ENCODE results near the gene ANTXR1.

ANTXR1 gene

GRCh38 chr2:69131983-69132675, 119.2 kb downstream of the ANTXR1 start:
- DNase-seq (ENCODE audit: low read depth in 2 of 3, low spot score in 1 of 3), result no peak

GRCh38 chr2:69132960-69133590, 120.1 kb downstream of the ANTXR1 start:
- no peak for DNase-seq (ENCODE audit: low read depth in 2 of 3, low spot score in 1 of 3)

GRCh38 chr2:69133898-69134297, 120.9 kb downstream of the ANTXR1 start:
- DNase-seq (ENCODE audit: low read depth in 2 of 3, low spot score in 1 of 3), result no peak

GRCh38 chr2:69134306-69134945, 121.4 kb downstream of the ANTXR1 start:
- DNase-seq (ENCODE audit: low read depth in 2 of 3, low spot score in 1 of 3), result no peak

- DNase-seq (ENCODE audit: low read depth in 2 of 3, low spot score in 1 of 3), result no peak
These were observed 125.3 kb downstream of the ANTXR1 start for GRCh38 chr2:69138247-69138772.

- DNase-seq (ENCODE audit: low read depth in 2 of 3, low spot score in 1 of 3), result no peak
These were observed 125.9 kb downstream of the ANTXR1 start for GRCh38 chr2:69138793-69139459.

- no peak for DNase-seq (ENCODE audit: low read depth in 2 of 3, low spot score in 1 of 3)
These were observed 127.0 kb downstream of the ANTXR1 start for GRCh38 chr2:69139778-69140670.

- DNase-seq (ENCODE audit: low read depth in 2 of 3, low spot score in 1 of 3), result no peak
These were observed 128.1 kb downstream of the ANTXR1 start for GRCh38 chr2:69141061-69141460.

GRCh38 chr2:69143748-69144360, 130.9 kb downstream of the ANTXR1 start:
- no peak for DNase-seq (ENCODE audit: low read depth in 2 of 3, low spot score in 1 of 3)

- DNase-seq (ENCODE audit: low read depth in 2 of 3, low spot score in 1 of 3), result no peak
These were observed 132.2 kb downstream of the ANTXR1 start for GRCh38 chr2:69145204-69145603.

GRCh38 chr2:69147841-69148533, 135.0 kb downstream of the ANTXR1 start:
- DNase-seq (ENCODE audit: low read depth in 2 of 3, low spot score in 1 of 3), result no peak

- no peak for DNase-seq (ENCODE audit: low read depth in 2 of 3, low spot score in 1 of 3)
These were observed 136.7 kb downstream of the ANTXR1 start for GRCh38 chr2:69149631-69150215.

- DNase-seq (ENCODE audit: low read depth in 2 of 3, low spot score in 1 of 3), result no peak
These were observed 139.0 kb downstream of the ANTXR1 start for GRCh38 chr2:69151931-69152330.

- no peak for DNase-seq (ENCODE audit: low read depth in 2 of 3, low spot score in 1 of 3)
These were observed 140.0 kb downstream of the ANTXR1 start for GRCh38 chr2:69152847-69153583.

GRCh38 chr2:69154106-69154505, 141.1 kb downstream of the ANTXR1 start:
- no peak for DNase-seq (ENCODE audit: low read depth in 2 of 3, low spot score in 1 of 3)

- no peak for DNase-seq (ENCODE audit: low read depth in 2 of 3, low spot score in 1 of 3)
These were observed 143.6 kb downstream of the ANTXR1 start for GRCh38 chr2:69156624-69157023.

GRCh38 chr2:69157441-69157840, 144.5 kb downstream of the ANTXR1 start:
- no peak for DNase-seq (ENCODE audit: low read depth in 2 of 3, low spot score in 1 of 3)

GRCh38 chr2:69159986-69160385, 147.0 kb downstream of the ANTXR1 start:
- DNase-seq (ENCODE audit: low read depth in 2 of 3, low spot score in 1 of 3), result no peak

GRCh38 chr2:69162057-69162456, 149.1 kb downstream of the ANTXR1 start:
- no peak for DNase-seq (ENCODE audit: low read depth in 2 of 3, low spot score in 1 of 3)
